ENCODE results near the gene TPSD1.
"Not testable (repeated sequence)": the region's sequence is repeated elsewhere in the genome, so short reads cannot be mapped to it uniquely, and the experiment has no call there.

Gene TPSD1

GRCh38 chr16:1265826-1266225, 10.0 kb downstream of the TPSD1 start:
- H3K9ac ChIP-seq (ENCODE audit: low read depth, low read length) = no peak overlapping the region
- H3K4me1 ChIP-seq (ENCODE audit: control insufficient read depth, insufficient read depth, low read length) = no peaks in the 10 kb centered on the region
- H3K27ac ChIP-seq (ENCODE audit: low read depth, low read length) = no peak overlapping the region
- H3K27me3 ChIP-seq (ENCODE audit: control insufficient read depth, insufficient read depth, low read length) = peaks cover 7% of the 10 kb centered on the region; the same call in 1 of the 2 replicates
- no peaks in the 10 kb centered on the region for H3K9me3 ChIP-seq (ENCODE audit: control insufficient read depth, insufficient read depth, low read length)
- H3K4me3 ChIP-seq (ENCODE audit: low read depth, low read length) = no peak overlapping the region
- H3K36me3 ChIP-seq (ENCODE audit: control insufficient read depth, insufficient read depth, low read length) = no peaks in the 10 kb centered on the region

GRCh38 chr16:1269418-1269817, 13.5 kb downstream of the TPSD1 start:
- not testable (repeated sequence) for H3K4me3 ChIP-seq (ENCODE audit: low read depth, low read length); H3K27ac ChIP-seq (ENCODE audit: low read depth, low read length); H3K9ac ChIP-seq (ENCODE audit: low read depth, low read length); H3K4me1 ChIP-seq (ENCODE audit: control insufficient read depth, insufficient read depth, low read length); H3K36me3 ChIP-seq (ENCODE audit: control insufficient read depth, insufficient read depth, low read length); H3K27me3 ChIP-seq (ENCODE audit: control insufficient read depth, insufficient read depth, low read length); H3K9me3 ChIP-seq (ENCODE audit: control insufficient read depth, insufficient read depth, low read length)

- Histone ChIP-seq H3K27ac (ENCODE audit: low read depth, low read length) (no peak overlapping the region), H3K4me1 (ENCODE audit: control insufficient read depth, insufficient read depth, low read length) (no peaks in the 10 kb centered on the region), H3K36me3 (ENCODE audit: control insufficient read depth, insufficient read depth, low read length) (no peaks in the 10 kb centered on the region), H3K9me3 (ENCODE audit: control insufficient read depth, insufficient read depth, low read length) (no peaks in the 10 kb centered on the region), H3K4me3 (ENCODE audit: low read depth, low read length) (no peak overlapping the region), H3K9ac (ENCODE audit: low read depth, low read length) (no peak overlapping the region), H3K27me3 (ENCODE audit: control insufficient read depth, insufficient read depth, low read length) (no peaks in the 10 kb centered on the region)
These were observed 15.5 kb downstream of the TPSD1 start for GRCh38 chr16:1271380-1271723.

GRCh38 chr16:1271724-1272413, 16.0 kb downstream of the TPSD1 start:
- H3K9me3 ChIP-seq (ENCODE audit: control insufficient read depth, insufficient read depth, low read length); H3K4me1 ChIP-seq (ENCODE audit: control insufficient read depth, insufficient read depth, low read length); H3K27ac ChIP-seq (ENCODE audit: low read depth, low read length); H3K36me3 ChIP-seq (ENCODE audit: control insufficient read depth, insufficient read depth, low read length); H3K9ac ChIP-seq (ENCODE audit: low read depth, low read length); H3K4me3 ChIP-seq (ENCODE audit: low read depth, low read length); H3K27me3 ChIP-seq (ENCODE audit: control insufficient read depth, insufficient read depth, low read length): not testable (repeated sequence)

GRCh38 chr16:1272453-1273198, 16.8 kb downstream of the TPSD1 start:
- H3K27me3 ChIP-seq (ENCODE audit: control insufficient read depth, insufficient read depth, low read length) = no peaks in the 10 kb centered on the region
- no peak overlapping the region for H3K9ac ChIP-seq (ENCODE audit: low read depth, low read length)
- H3K36me3 ChIP-seq (ENCODE audit: control insufficient read depth, insufficient read depth, low read length) = no peaks in the 10 kb centered on the region
- no peak overlapping the region for H3K27ac ChIP-seq (ENCODE audit: low read depth, low read length)
- H3K4me3 ChIP-seq (ENCODE audit: low read depth, low read length) = no peak overlapping the region
- H3K9me3 ChIP-seq (ENCODE audit: control insufficient read depth, insufficient read depth, low read length) = no peaks in the 10 kb centered on the region
- H3K4me1 ChIP-seq (ENCODE audit: control insufficient read depth, insufficient read depth, low read length) = 0 out of 2 replicates have a peak, but pooled peaks cover under 1% of the 10 kb centered on the region

GRCh38 chr16:1273816-1274215, 17.9 kb downstream of the TPSD1 start:
- no peaks in the 10 kb centered on the region for H3K36me3 ChIP-seq (ENCODE audit: control insufficient read depth, insufficient read depth, low read length)
- H3K9me3 ChIP-seq (ENCODE audit: control insufficient read depth, insufficient read depth, low read length) = no peaks in the 10 kb centered on the region
- no peak overlapping the region for H3K4me3 ChIP-seq (ENCODE audit: low read depth, low read length)
- H3K27me3 ChIP-seq (ENCODE audit: control insufficient read depth, insufficient read depth, low read length) = no peaks in the 10 kb centered on the region
- H3K9ac ChIP-seq (ENCODE audit: low read depth, low read length) = no peak overlapping the region
- no peak overlapping the region for H3K27ac ChIP-seq (ENCODE audit: low read depth, low read length)
- peaks cover 9% of the 10 kb centered on the region; the same call in 1 of the 2 replicates for H3K4me1 ChIP-seq (ENCODE audit: control insufficient read depth, insufficient read depth, low read length)

- Histone ChIP-seq H3K4me3 (ENCODE audit: low read depth, low read length) (no peak overlapping the region), H3K9me3 (ENCODE audit: control insufficient read depth, insufficient read depth, low read length) (no peaks in the 10 kb centered on the region), H3K4me1 (ENCODE audit: control insufficient read depth, insufficient read depth, low read length) (peaks cover 11% of the 10 kb centered on the region; the same call in 1 of the 2 replicates), H3K27me3 (ENCODE audit: control insufficient read depth, insufficient read depth, low read length) (no peaks in the 10 kb centered on the region), H3K36me3 (ENCODE audit: control insufficient read depth, insufficient read depth, low read length) (no peaks in the 10 kb centered on the region), H3K27ac (ENCODE audit: low read depth, low read length) (no peak overlapping the region), H3K9ac (ENCODE audit: low read depth, low read length) (no peak overlapping the region)
These were observed 18.9 kb downstream of the TPSD1 start for GRCh38 chr16:1274767-1275166.

- Histone ChIP-seq H3K9me3 (ENCODE audit: control insufficient read depth, insufficient read depth, low read length) (no peaks in the 10 kb centered on the region), H3K27ac (ENCODE audit: low read depth, low read length) (no peak overlapping the region), H3K9ac (ENCODE audit: low read depth, low read length) (no peak overlapping the region), H3K4me3 (ENCODE audit: low read depth, low read length) (no peak overlapping the region), H3K4me1 (ENCODE audit: control insufficient read depth, insufficient read depth, low read length) (peaks cover 11% of the 10 kb centered on the region; the same call in 1 of the 2 replicates), H3K27me3 (ENCODE audit: control insufficient read depth, insufficient read depth, low read length) (no peaks in the 10 kb centered on the region), H3K36me3 (ENCODE audit: control insufficient read depth, insufficient read depth, low read length) (no peaks in the 10 kb centered on the region)
These were observed 20.1 kb downstream of the TPSD1 start for GRCh38 chr16:1275791-1276579.

GRCh38 chr16:1276580-1276878, 20.7 kb downstream of the TPSD1 start:
- peaks cover 11% of the 10 kb centered on the region; the same call in 1 of the 2 replicates for H3K4me1 ChIP-seq (ENCODE audit: control insufficient read depth, insufficient read depth, low read length)
- H3K4me3 ChIP-seq (ENCODE audit: low read depth, low read length) = no peak overlapping the region
- no peaks in the 10 kb centered on the region for H3K27me3 ChIP-seq (ENCODE audit: control insufficient read depth, insufficient read depth, low read length)
- H3K9me3 ChIP-seq (ENCODE audit: control insufficient read depth, insufficient read depth, low read length) = no peaks in the 10 kb centered on the region
- H3K27ac ChIP-seq (ENCODE audit: low read depth, low read length) = no peak overlapping the region
- no peak overlapping the region for H3K9ac ChIP-seq (ENCODE audit: low read depth, low read length)
- H3K36me3 ChIP-seq (ENCODE audit: control insufficient read depth, insufficient read depth, low read length) = no peaks in the 10 kb centered on the region

- H3K9ac ChIP-seq (ENCODE audit: low read depth, low read length) = no peak overlapping the region
- no peaks in the 10 kb centered on the region for H3K27me3 ChIP-seq (ENCODE audit: control insufficient read depth, insufficient read depth, low read length)
- H3K4me3 ChIP-seq (ENCODE audit: low read depth, low read length) = no peak overlapping the region
- peaks cover 11% of the 10 kb centered on the region; the same call in 1 of the 2 replicates for H3K4me1 ChIP-seq (ENCODE audit: control insufficient read depth, insufficient read depth, low read length)
- H3K36me3 ChIP-seq (ENCODE audit: control insufficient read depth, insufficient read depth, low read length) = no peaks in the 10 kb centered on the region
- H3K9me3 ChIP-seq (ENCODE audit: control insufficient read depth, insufficient read depth, low read length) = no peaks in the 10 kb centered on the region
- H3K27ac ChIP-seq (ENCODE audit: low read depth, low read length) = no peak overlapping the region
These were observed 21.3 kb downstream of the TPSD1 start for GRCh38 chr16:1277151-1277598.
